BJ (cell line): ENCODE data around the gene BSND. TPM values are rescaled to one million over a fixed set of nuclear protein-coding genes. Genes with fewer than 3 reads are reported as not detected.

Experiments
- CTCF ChIA-PET: fragments of 350-600 bp; formaldehyde crosslinking; extraction: SDS; loops from one replicate; lab custom pipeline; 2021; ENCODE audit warnings: antibody characterized with exemption, inconsistent platforms; lab: Yijun Ruan, JAX
- POLR2A ChIA-PET: fragments of 300-600 bp; sonication (Branson Sonifier 250); formaldehyde crosslinking; extraction: SDS; loops from one replicate; lab custom pipeline; 2021; ENCODE audit warnings: antibody characterized with exemption; lab: Charles Lee
- DNase-seq: peaks from one replicate; pipeline ENCODE4 v3.0.0-alpha.2; 2011; ENCODE audit warnings: low read depth
- H3K27me3 ChIP-seq: 2 replicates; pipeline ENCODE4 v1.6.0; 2011; ENCODE audit warnings: low read length; ENCODE audit not compliant: control insufficient read depth, insufficient read depth
- H3K36me3 ChIP-seq: 2 replicates; pipeline ENCODE4 v1.5.1; 2011; ENCODE audit warnings: low read length; ENCODE audit not compliant: control insufficient read depth, insufficient read depth
- H3K4me3 ChIP-seq: 2 replicates; pipeline ENCODE4 v1.5.1; 2011; ENCODE audit warnings: low read depth, mild to moderate bottlenecking, control low read depth, low read length
- CTCF ChIP-seq: IDR thresholded peaks from 2 replicates; pipeline ENCODE4 v1.5.1; 2011; ENCODE audit warnings: low read depth, mild to moderate bottlenecking, control low read depth, inconsistent platforms, low read length, moderate library complexity; ENCODE audit not compliant: insufficient read depth
- polyA plus RNA-seq: library from polyadenylated mRNA; depleted of rRNA; stranded (reverse); fragments of >200 nt; gene quantifications from 2 replicates; pipeline ENCODE4 v1.2.3, GENCODE V29; 2011

The BSND gene
- polyA plus RNA-seq, 1 experiment, result not detected

GRCh38 chr1:55000110-55001085, 1.7 kb downstream of the BSND start:
- no peaks in the 10 kb centered on the region for H3K36me3 ChIP-seq
- no peak for DNase-seq
- H3K27me3 ChIP-seq, result peaks cover 7% of the 10 kb centered on the region
- ChIA-PET CTCF (interaction anchor here (1.6 to 16.5 kb wide), 4 partner anchors 12 to 55 kb away, joined by 4 to 307 read pairs (median 8); no protein-coding TSS in a partner anchor), POLR2A (no interaction called here)
- TF ChIP-seq CTCF, result no peak
- H3K4me3 ChIP-seq, result no peak overlapping the region

- no peak for TF ChIP-seq CTCF
- ChIA-PET POLR2A (no interaction called here), CTCF (interaction anchor here (1.6 to 16.5 kb wide), 2 partner anchors 21 to 56 kb away, joined by 4 to 307 read pairs; no protein-coding TSS in a partner anchor)
- Histone ChIP-seq H3K27me3 (peaks cover 7% of the 10 kb centered on the region), H3K36me3 (no peaks in the 10 kb centered on the region), H3K4me3 (no peak overlapping the region)
- no peak for DNase-seq
Measured at GRCh38 chr1:55001311-55001710, 2.6 kb downstream of the BSND start.

- Histone ChIP-seq H3K4me3 (no peak overlapping the region), H3K36me3 (no peaks in the 10 kb centered on the region), H3K27me3 (peaks cover 6% of the 10 kb centered on the region; the same call in 1 of the 2 replicates)
- POLR2A ChIA-PET, result no interaction called here
- TF ChIP-seq CTCF, result no peak
- CTCF ChIA-PET, result interaction anchor here (16.5 kb wide), 1 partner anchor 57 kb away, joined by 307 read pairs; no protein-coding TSS in a partner anchor
- no peak for DNase-seq
Measured at GRCh38 chr1:55002686-55003085, 4.0 kb downstream of the BSND start.

GRCh38 chr1:55005351-55006140, 6.8 kb downstream of the BSND start:
- no peak overlapping the region for H3K4me3 ChIP-seq
- CTCF ChIA-PET, result interaction anchor here (0.7 to 16.5 kb wide), 3 partner anchors 9 to 60 kb away, joined by 3 to 307 read pairs (median 29); partner anchors contain the start of gene BSND
- POLR2A ChIA-PET, result no interaction called here
- H3K27me3 ChIP-seq, result peaks cover 3% of the 10 kb centered on the region; the same call in 1 of the 2 replicates
- H3K36me3 ChIP-seq, result no peaks in the 10 kb centered on the region
- no peak for DNase-seq
- TF ChIP-seq CTCF, result no peak
